ENCODE data around the gene LSM12.

The LSM12 gene

GRCh38 chr17:44083250-44083849, 16.9 kb upstream of the LSM12 start:
- Histone ChIP-seq H3K36me3 (ENCODE audit: control insufficient read depth, low read length) (peaks cover 12% of the 10 kb centered on the region; the same call in 1 of the 2 replicates), H4K20me1 (ENCODE audit: control insufficient read depth, insufficient read depth, low read depth, low read length) (no peaks in the 10 kb centered on the region)
- TF ChIP-seq CTCF (IDR thresholded peaks at IDR 0.05; ENCODE audit: low read depth, low read length, poor library complexity, severe bottlenecking) (no peak), EZH2phosphoT487 (IDR thresholded peaks at IDR 0.05; ENCODE audit: borderline replicate concordance, low read length) (no peak)

GRCh38 chr17:44082256-44082927, 15.9 kb upstream of the LSM12 start:
- no peaks in the 10 kb centered on the region for H3K9me3 ChIP-seq (ENCODE audit: control insufficient read depth, insufficient read depth, low read length)
- H3K4me2 ChIP-seq (ENCODE audit: low read length), result no peak overlapping the region
- H3K27ac ChIP-seq (ENCODE audit: low read depth, low read length), result no peak overlapping the region
- peaks cover 22% of the 10 kb centered on the region; the same call in 1 of the 2 replicates for H3K36me3 ChIP-seq (ENCODE audit: control insufficient read depth, low read length)
- no peaks in the 10 kb centered on the region for H3K9me2 ChIP-seq (replicated peaks; ENCODE audit: control insufficient read depth, low read length)
- no peaks in the 10 kb centered on the region for H3K79me2 ChIP-seq (ENCODE audit: control insufficient read depth, low read length)
- H3F3A ChIP-seq (ENCODE audit: control insufficient read depth, insufficient read depth), result no peaks in the 10 kb centered on the region
- H3K4me1 ChIP-seq (ENCODE audit: control insufficient read depth, low read length), result peaks cover 10% of the 10 kb centered on the region
- no peak for TF ChIP-seq EZH2phosphoT487 (IDR thresholded peaks at IDR 0.05; ENCODE audit: borderline replicate concordance, low read length)
- no peak for TF ChIP-seq CTCF (IDR thresholded peaks at IDR 0.05; ENCODE audit: low read depth, low read length, poor library complexity, severe bottlenecking)
- no peak overlapping the region for H3K4me3 ChIP-seq (ENCODE audit: low read length)
- H4K20me1 ChIP-seq (ENCODE audit: control insufficient read depth, insufficient read depth, low read depth, low read length), result no peaks in the 10 kb centered on the region
- no peaks in the 10 kb centered on the region for H3K27me3 ChIP-seq (ENCODE audit: control insufficient read depth, low read length)

More at GRCh38 chr17:44083250-44083849, 16.9 kb upstream of the LSM12 start:
- Histone ChIP-seq H3K4me2 (ENCODE audit: low read length) (no peak overlapping the region), H3K27ac (ENCODE audit: low read depth, low read length) (no peak overlapping the region), H3F3A (ENCODE audit: control insufficient read depth, insufficient read depth) (no peaks in the 10 kb centered on the region), H3K4me3 (ENCODE audit: low read length) (no peak overlapping the region), H3K9me2 (replicated peaks; ENCODE audit: control insufficient read depth, low read length) (no peaks in the 10 kb centered on the region), H3K4me1 (ENCODE audit: control insufficient read depth, low read length) (peaks cover 10% of the 10 kb centered on the region), H3K27me3 (ENCODE audit: control insufficient read depth, low read length) (no peaks in the 10 kb centered on the region), H3K79me2 (ENCODE audit: control insufficient read depth, low read length) (no peaks in the 10 kb centered on the region), H3K9me3 (ENCODE audit: control insufficient read depth, insufficient read depth, low read length) (no peaks in the 10 kb centered on the region)

GRCh38 chr17:44081681-44082080, 15.2 kb upstream of the LSM12 start:
- peaks cover 10% of the 10 kb centered on the region for H3K4me1 ChIP-seq (ENCODE audit: control insufficient read depth, low read length)
- no peaks in the 10 kb centered on the region for H3K79me2 ChIP-seq (ENCODE audit: control insufficient read depth, low read length)
- H3K9me2 ChIP-seq (replicated peaks; ENCODE audit: control insufficient read depth, low read length), result no peaks in the 10 kb centered on the region
- H3K36me3 ChIP-seq (ENCODE audit: control insufficient read depth, low read length), result peaks cover 29% of the 10 kb centered on the region
- H4K20me1 ChIP-seq (ENCODE audit: control insufficient read depth, insufficient read depth, low read depth, low read length), result no peaks in the 10 kb centered on the region
- no peak overlapping the region for H3K4me3 ChIP-seq (ENCODE audit: low read length)
- no peaks in the 10 kb centered on the region for H3F3A ChIP-seq (ENCODE audit: control insufficient read depth, insufficient read depth)
- no peak overlapping the region for H3K27ac ChIP-seq (ENCODE audit: low read depth, low read length)
- H3K9me3 ChIP-seq (ENCODE audit: control insufficient read depth, insufficient read depth, low read length), result no peaks in the 10 kb centered on the region
- no peak for TF ChIP-seq CTCF (IDR thresholded peaks at IDR 0.05; ENCODE audit: low read depth, low read length, poor library complexity, severe bottlenecking)
- TF ChIP-seq EZH2phosphoT487 (IDR thresholded peaks at IDR 0.05; ENCODE audit: borderline replicate concordance, low read length), result no peak
- no peaks in the 10 kb centered on the region for H3K27me3 ChIP-seq (ENCODE audit: control insufficient read depth, low read length)
- no peak overlapping the region for H3K4me2 ChIP-seq (ENCODE audit: low read length)
